ENCODE measurements around the gene TUFT1.
"Not testable (repeated sequence)": the region's sequence is repeated elsewhere in the genome, so short reads cannot be mapped to it uniquely, and the experiment has no call there.

The TUFT1 gene

DNA sequence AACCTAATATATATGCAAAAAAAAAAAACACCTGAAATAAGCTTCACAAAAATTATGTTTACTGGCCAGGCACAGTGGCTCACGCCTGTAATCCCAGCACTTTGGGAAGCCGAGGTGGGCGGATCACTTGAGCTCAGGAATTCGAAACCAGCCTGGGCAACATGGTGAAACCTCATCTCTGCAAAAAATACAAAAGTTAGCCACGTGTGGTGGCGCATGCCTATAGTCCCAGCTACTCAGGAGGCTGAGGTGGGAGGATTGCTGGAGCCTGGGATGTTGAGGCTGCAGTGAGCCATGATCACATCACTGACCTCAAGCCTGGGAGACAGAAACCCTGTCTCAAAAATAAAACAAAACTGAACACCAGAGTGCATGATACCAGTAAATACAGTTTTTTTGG lies 78.9 kb downstream of the TUFT1 start:
- FAIRE-seq = not testable (repeated sequence)

DNA sequence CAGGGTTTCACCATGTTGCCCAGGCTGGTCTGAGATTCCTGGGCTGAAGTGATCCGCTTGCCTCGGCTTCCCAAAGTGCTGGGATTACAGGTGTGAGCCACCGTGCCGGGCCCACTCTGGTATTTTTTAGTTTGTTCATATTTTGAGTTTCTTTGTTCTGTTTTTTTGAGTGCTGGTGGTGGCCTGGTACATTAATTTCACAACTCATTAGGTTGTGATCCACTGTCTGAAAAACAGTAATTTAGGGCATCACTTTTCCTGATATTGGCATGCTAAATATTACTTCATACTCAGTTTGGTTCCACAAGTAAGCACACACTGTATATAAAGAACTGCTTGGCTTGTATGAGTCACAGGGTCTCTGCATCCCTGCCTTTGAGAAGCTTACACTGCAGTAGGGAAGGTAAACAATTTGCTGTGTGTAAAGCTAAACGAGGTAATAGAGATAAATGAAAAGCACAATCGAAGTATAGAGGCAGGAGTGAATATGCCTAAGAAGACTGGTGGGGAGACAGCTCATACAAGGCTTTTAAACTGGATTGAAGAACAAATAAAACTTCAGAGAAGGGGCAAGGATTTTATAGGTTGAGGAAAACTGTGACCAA lies 79.5 kb downstream of the TUFT1 start:
- FAIRE-seq = no peak

DNA sequence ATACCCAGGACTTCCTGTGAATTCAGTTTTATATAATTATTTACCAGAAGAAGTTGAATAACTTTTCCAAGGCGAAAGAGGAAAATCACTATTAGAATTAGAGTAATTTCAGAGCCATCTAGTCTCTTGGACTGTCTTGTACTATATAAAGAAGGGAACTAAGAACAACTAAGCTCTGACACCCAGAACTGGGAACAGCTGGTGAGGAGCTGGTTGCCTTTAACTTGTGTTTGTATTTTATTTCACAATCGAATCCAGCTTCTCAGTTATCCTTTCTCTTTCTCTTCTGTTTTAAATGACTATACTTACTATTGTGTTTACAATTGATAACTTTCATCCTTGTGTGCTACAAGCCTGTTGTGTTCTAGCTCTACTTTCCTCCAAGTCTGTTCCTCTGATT lies 80.2 kb downstream of the TUFT1 start:
- FAIRE-seq = no peak

DNA sequence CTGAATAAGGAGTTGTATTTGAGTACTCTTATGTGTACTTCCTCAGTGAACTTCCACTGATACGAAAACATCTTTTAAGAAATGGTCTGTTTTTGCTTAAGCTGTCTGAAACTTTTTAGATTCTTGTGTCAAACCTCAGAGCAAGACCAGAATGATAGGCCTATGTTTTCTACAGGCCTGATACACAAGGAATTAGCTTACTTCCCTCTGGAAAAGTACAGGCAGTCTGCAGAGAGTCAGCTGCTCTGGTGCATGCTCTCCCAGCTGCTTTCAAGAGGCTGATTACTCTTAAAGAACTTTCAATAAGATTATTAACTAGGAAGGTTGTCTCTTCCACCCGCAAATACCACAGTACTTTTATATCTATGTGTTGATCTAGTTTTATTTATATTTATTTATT lies 81.2 kb downstream of the TUFT1 start:
- no peak for FAIRE-seq

DNA sequence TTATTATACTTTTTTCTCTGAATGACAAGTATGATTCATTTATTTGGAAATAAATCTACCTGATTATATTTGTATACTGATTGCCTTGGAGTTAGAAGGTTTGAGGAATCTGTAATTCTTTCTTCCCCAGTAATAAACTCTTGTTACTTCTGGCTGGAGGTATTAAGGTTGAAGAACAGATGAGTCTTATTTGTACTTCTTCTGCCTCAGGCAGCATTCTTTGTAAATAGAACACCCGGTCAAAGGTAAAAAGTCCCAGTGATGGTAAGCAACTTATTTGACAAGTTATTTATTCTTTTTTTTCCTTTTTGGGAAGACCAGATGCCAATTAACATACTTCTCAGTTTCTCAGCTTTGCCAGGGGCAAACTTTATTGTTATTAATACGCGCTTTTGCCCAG lies 84.7 kb downstream of the TUFT1 start:
- FAIRE-seq = no peak

DNA sequence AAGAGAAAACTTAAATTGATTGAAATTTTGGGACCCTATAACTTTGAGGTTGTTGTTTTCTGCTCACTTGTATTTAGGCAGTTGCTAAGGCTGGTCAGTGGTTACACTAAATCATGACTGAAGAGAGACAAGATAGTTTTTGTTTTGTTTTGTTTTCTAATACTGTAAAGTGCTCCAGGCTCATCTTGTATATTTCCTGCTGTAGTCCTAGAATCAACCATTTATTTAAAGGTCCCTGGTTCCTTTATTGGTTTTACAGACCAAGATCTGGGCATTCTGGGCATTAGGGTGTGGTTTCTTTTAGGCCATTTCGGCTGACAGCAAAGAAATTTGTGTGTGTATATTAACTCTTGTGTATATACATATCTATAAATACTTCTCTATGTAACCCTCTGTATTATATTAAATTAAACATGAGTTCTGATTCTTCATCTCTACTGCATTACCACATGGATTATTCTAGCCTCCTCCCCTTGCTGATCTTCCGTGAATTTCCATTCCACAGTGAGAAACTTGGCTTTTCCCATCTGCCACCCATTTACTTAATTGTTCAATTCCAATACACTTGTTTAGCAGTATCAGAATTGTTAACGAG lies 86.7 kb downstream of the TUFT1 start:
- FAIRE-seq = no peak

DNA sequence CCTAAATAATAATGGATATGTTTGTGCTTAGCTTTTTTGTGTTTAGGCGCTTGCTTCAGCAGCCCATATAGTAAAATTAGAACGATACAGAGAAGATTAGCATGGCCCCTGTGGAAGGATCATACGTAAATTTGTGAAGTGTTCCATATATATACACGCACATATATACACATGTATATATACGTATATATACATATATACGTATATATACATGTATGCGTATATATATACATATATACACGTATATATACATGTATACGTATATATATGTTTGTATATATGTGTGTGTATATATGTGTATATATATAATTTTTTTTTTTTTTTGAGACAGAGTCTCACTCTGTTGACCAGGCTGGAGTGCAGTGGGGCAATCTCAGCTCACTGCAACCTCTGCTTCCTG lies 89.2 kb downstream of the TUFT1 start:
- no peak for FAIRE-seq
